Astrocyte (in vitro differentiated cells and primary cell): ENCODE results near the gene AMPD2.

Experiments used
- CTCF ChIP-seq: IDR thresholded peaks from 2 replicates; pipeline ENCODE4 v1.5.1; 2011; ENCODE audit warnings: low read depth, mild to moderate bottlenecking, inconsistent platforms, low read length, moderate library complexity; ENCODE audit not compliant: insufficient read depth
- EZH2 ChIP-seq: IDR thresholded peaks from 2 replicates; pipeline ENCODE4 v1.6.1; 2012; ENCODE audit warnings: mild to moderate bottlenecking, low read length, inconsistent platforms; ENCODE audit not compliant: insufficient read depth

- TF ChIP-seq CTCF (no peak), EZH2 (no peak)
Observed at GRCh38 chr1:109652402-109652801, 32.8 kb downstream of the AMPD2 start.
